HG03025 (cell line): Measurements from ENCODE around the gene KRT79.
"Not testable (repeated sequence)": the region's sequence is repeated elsewhere in the genome, so short reads cannot be mapped to it uniquely, and the experiment has no call there.

Experiments used
- ATAC-seq: cut with Tn5 transposase; IDR thresholded peaks from one replicate; pipeline ENCODE4 v1.9.1; 2021; ENCODE audit warnings: mild to moderate bottlenecking, moderate library complexity; ENCODE audit not compliant: unreplicated experiment, low FRiP score

The KRT79 gene

DNA sequence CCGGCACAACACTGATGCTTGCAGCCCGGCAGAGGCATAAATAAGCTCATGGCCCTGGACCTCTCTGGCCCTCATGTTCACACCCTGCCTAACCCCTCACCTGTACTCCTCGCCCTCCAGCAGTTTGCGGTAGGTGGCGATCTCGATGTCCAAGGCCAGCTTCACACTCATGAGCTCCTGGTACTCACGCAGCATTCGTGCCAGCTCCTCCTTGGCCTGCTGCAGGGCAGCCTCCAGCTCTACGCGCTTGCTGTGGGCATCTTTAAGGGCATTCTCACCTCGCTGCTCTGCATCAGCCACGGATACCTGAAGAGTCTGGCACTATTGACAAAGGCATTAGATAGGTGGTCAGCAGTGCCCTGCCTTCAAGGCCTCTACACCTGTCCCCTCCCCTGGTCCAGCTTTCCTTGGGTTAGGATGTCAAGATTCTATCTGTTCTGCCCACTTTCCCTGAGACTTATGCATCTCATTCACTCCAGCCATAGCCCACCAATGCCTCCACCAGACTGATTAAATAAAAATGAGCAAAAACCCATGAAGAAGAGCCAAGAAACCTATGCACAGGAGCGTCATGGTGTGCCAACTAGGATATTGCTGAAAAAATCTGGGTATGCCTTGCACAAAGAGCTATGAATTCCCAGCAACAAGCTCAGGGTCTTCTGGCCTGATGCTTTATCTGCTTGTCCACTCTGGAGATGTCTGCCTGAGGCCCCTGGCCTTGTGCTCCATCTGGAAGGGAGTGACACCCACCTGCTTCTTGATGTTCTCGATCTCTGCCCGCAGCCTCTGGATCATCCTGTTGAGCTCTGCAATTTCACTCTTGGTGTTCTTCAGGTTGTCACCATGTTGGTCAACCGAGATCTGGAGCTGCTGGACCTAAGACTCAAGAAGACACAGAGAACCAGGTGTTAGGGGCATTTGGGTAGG is 26.3 kb downstream of the KRT79 start:
- no peak for ATAC-seq

DNA sequence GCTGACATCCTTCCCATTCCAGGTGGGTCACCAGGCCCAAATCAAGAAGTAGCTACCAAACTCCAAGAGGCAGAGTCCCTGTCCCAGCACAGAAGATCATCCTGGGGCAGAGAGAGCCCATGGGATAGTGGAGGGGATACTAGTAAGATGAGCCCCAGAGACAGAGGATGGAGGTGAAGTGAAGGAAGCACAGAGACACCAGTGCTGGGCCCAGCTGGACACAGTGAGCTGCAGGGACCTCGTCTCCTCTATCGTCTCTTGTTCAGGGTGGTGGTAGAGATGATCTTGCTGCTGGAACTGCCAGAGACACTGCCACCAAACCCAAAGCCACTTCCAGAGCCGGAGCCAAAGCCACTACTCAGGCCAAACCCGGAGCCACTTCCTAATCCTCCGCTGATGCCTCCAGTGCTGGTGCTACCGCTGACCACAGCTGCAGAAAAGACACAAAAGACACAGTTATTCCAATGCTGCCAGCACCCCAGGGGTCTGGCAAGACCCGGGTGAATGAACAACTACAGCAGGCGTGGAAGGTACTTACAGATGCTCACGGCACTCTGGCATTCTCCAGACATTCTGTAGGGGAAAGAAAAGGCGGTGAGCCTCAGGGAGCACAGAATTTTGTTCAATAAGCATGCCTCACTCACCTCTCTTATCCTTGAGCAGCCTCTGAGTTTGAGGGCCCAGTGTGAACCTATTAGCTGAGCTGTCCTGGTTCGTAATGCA is 27.1 kb downstream of the KRT79 start:
- ATAC-seq: no peak

DNA sequence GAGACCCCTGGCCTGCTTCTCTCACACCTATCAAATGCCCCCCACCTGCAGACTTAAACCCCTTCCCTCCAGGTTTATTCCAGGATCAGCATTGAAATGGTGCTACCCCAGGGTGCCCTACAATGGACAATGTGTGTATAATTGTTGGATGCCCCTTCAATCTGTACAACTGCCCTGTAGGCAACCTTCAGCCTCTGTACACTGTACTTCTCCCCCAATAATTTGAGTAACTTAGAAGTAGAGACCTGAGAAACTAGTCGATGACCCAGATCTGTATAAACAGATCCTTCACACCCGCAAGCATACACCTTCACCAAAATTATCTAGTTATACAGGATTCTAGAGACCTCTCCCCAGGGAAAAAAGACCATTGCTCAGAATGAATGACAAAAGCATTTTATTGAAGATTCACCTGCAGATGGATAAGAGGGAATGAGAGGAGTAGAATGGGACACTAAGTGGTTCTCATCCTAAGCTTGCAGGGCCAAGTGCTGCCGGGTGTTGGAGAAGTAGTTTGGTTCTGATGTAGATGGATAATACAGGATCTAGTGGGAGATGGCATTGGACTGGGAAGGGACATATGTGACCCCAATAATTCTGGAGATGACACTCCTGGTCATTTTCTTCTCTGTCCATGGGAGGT is 27.8 kb downstream of the KRT79 start:
- no peak for ATAC-seq

DNA sequence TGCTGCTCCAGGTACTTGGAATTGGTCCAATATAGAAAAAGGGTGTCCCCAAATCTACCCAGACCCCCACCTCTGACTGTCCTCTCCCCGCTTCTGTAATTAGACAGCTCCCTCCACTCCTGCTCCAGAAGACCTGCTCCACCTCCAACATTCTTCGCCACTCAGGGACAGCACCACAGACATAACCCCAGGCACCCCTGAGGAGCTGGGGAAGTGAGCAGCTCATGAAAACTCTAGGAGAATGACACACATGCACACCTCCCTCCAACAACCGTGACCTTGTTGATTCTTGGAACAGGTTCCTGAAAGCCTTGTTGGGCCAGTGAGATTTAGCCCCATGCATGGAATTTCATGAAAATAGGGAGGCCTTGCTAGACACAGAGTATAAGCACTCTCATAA is 28.4 kb downstream of the KRT79 start:
- ATAC-seq: no peak

DNA sequence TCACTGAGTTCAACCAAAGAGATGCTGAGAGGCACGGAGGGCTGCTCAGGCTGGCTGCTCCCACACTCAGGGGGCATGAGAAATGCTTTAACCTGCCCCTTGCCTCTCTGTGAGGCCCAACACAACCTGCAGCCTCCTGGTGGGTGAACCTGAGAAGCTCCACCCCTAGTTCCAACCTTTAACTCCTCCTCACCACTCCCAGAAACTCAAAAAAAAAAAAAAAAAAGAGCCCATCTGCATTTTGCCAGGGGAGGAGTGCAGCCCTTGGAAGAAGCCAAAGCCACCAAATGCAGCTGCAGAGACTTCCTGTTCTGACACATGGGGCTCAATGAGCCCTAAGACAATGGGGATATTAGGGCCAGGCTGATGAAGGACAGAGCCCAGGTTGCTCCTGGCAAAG is 29.1 kb downstream of the KRT79 start:
- no peak for ATAC-seq

DNA sequence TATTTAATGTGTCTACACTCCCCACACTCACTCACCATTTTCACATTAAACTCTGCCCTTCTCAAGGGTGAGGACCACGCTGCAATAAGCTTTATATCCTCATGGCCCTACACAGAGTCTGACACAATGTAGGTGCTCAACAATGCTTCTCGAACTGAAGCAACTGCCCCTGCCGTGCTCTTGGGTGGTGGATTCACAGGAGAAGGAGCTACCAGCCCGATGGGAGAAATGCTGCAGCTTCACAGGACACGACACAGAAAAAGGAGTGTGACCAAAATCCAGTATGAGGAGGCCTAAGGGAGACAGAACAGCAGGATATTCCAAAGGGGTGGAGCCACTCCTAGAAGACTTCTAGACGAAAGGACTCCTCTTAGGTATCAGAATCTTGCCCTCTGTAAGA is 31.7 kb downstream of the KRT79 start:
- no peak for ATAC-seq

DNA sequence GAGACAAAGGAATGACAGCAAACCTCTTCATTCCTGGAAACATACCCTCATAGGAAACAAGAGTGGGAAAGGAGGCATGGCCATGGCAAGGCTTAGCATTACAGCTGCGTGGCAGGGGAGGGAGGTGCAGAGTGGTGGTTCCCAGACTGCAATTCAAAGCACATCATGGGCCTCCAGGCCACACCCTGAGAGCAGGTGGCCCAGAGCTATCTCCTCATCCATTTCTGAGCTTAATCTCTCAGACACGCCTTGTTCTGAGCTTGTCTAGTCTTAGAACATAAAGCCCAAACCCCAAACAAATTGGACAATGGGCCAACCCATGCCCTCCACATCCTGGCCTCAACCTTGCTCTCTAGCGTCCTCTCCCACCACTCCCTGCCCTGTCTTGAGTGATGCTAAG is 32.3 kb downstream of the KRT79 start:
- no peak for ATAC-seq

DNA sequence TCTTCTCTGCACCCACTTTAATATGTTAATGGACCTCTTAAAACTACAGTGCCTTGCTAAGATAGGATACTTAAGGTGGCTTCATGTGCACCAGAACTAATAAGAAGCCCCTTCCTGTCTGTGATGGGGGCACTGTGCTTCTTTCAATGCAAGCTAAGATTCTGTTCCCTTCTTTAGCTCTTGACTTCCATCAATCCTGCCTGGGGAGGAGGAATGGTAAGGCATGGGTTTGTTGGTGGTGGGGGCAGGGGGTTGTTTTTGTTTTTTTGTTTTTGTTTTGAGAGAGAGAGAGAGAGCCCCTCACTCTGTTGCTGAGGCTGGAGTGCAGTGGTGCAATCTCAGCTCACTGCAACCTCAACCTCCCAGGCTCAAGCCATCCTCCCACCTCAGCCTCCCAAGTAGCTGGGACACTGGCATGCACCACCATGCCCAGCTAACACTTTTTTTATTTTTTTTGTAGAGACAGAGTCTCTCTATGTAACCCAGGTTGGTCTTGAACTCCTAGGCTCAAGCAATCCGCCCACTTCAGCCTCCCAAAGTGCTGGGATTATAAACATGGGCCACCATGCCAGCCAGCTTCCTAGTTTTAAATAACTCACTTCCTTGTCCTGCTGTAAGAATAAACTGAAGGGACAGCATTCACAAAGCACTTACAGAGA is 33.7 kb downstream of the KRT79 start:
- ATAC-seq: no peak

DNA sequence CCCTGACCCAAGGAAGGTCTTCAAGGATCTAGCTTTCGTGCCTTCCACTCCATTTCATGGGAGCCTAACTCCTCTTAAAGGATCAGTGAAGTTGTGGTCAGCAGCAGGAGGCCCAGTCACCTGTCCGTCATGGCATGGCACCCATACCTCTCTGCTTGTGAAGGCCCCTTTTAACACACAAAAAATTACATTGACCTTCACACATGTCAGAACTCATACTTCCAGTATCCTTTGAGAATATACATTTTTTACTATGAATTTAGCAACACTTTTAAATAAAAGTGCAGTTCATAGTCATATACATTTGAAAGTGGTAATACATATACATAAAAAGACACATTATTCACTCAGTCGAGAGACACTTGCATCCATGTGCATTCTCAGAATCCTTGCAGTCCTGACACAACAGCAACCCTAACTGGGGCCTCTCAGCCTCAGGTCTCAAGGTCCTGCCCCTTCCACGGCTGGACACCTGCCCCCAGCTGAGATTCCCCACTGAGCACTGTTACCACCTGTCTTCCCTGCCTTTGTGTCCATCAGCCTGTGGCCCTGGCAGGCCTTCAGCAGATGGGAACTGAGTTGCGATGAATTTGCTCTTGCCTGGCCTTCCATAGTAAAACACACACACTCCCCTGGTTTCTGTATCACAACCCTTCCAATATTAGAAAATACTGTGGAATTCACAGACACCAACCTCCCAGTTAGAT is 34.5 kb downstream of the KRT79 start:
- ATAC-seq: no peak

DNA sequence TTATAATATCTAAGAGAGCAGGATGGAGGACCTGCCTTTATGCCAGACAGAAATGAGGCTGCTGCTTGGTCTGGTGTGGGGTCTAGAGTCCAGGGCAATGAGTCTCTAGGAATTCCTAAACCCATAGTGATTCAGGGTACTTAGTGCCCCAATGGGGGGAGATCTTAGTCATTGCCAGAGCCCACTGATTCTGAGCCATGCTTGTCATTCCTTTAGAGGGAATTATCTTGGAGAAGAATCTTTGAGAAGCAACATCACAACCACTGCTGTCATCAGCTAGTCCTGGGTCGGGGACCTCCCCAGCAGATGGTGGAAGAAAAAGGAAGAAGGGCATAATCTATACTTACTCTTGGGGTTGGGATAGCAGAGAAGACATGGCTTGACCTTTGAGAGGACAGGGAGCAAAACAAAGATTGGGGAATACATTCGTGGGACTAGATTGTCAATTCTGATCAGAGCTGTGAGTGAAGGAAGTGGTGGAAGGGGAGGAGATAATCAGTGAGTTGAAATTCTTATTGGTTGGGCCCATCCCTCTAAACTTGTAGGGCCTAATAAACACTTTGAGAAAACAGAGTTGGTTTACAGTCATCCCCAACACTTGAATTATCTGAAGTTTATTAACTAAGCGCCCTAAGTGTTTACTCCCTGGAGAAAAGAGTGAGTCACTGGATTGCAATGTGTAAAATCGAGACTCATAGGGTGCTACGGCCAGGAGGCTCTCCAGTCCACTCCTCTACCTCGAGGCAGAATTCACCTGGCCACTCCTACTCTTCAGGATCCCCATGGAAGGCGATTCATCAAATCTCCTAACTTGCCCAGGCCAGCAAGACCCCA is 35.2 kb downstream of the KRT79 start:
- no peak for ATAC-seq

DNA sequence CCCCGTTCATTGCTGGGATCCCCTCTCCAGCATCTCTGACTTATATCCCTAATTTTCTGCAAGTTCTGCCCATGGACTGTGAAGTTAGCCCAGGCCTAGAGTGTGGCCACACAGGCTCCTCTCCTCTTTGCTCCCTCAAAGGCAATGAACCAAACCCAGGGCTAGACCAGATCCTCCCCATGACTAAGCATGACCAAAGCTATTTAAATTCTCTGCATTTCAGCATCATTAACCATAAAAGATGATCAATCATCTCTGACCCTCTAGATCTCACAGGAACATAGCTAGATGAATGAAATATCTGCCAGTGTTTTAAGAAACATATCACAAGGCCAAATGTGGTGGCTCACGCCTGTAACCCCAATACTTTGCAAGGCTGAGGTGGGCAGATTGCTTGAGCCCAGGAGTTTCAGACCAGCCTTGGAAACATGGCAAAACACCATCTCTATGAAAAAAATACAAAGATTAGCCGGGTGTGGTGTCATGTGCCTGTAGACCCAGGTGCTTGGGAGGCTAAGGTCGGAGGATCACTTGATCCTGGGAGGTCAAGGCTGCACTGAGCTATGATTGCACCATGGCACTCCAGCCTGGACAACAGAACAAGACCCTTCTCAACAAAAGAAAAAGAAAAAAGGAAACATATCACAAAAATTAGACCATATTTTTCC is 36.0 kb downstream of the KRT79 start:
- ATAC-seq: no peak

DNA sequence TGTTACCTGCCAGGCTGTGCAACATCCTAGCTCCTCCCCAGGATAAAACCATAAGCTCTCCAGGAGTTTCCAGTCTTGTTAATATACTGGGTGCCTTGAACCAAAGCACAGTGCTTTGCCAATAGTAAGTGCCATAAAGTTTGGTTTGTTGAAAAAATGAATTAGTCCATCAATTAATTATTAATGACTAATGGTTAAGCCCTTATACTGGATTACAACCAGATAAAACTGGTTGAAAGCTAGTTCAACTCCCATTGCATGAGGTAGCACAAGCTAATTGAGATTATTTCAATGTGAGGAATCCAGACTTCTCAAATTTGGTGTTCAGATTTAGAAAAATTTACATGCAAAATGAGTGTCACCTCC is 36.6 kb downstream of the KRT79 start:
- ATAC-seq: no peak

DNA sequence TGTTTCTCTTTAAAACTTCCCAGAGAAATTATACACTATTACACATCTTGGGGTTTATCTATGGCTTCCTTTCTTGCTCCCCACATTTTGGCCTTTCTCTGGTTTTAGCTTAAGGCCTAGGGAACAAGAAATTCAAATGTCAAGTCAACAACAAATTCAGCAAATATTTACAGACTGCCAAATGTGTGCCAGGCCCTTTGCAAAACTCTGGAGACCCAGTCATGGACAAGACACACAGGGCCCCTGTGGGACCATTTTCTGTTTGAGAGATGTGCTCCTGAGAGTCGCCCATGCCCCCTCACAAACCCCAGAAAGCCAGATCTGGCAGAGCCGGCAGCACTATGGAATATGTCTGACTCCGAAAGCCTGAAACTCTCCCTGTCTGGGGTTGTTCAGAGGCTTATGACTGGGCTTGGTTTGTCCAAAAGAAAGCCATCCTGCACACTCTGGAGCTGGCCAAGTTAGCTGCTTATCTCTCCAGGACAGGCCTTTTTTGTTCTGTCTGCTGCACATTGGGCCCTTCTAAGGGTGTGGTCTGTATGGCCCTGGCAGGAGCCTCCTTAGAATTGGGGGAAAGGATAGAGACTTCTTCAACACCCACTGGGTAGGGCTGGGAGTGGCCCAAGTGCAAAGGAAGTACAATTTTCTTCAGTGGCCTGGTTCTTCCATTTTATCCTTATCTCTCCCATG is 37.1 kb downstream of the KRT79 start:
- no peak for ATAC-seq

DNA sequence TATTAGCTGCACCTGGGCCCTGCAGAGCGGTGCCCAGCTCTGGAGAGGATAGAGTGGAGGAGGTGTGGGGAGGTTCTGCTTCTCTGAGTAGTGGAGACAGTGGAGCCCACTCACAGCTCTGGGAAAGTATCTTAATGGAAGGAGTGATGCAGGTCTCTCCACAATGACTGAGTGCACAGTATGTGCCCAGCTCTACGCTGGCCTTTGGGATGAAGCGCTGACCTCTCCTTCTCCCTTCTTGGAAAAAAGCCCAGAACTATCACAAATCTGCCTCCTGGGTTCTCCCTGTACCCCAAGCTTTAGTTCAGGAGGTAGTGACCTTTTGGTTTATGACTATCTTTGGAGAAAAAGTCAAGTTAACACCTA is 37.7 kb downstream of the KRT79 start:
- no peak for ATAC-seq

DNA sequence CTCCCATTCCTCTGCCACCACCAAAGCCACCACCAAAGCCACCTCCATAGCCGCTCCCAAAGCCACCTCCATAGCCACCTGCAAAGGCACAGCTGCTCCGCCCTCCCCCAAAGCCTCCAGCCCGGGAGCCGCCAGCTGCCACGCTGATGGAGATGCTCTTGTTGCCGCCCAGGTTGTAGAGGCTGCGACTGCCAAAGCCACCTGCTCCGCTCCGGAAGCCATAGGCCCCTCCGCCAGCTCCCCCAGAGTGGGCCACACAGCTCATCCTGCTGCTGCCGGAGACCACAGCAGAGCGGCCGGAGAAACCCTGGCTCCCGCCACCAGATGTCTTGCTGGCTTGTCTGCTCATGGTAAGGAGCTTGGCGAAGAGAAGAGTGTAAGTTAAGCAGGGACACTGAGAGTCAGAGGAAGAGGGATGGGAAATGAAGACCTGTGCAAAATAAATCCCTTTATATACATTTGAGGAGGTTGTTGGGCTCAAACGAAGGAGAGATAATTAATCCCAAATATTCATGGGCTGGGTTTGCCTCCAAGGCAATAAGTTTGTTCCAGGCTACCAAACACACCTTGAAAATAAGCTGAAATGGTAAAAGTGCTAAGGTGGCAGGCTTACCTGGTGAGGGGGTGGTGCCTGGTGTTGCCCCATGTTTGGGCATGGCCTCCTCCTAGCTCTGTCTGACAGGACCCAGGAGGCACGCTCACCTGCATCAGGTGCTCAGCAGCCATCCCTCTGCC is 38.2 kb downstream of the KRT79 start, which contains the start of gene KRT3:
Gene KRT3 (minus strand): TSS at position 424 of the 735 bp plus-strand sequence. CDS start 75 bp downstream, at position 349.
- no peak for ATAC-seq

DNA sequence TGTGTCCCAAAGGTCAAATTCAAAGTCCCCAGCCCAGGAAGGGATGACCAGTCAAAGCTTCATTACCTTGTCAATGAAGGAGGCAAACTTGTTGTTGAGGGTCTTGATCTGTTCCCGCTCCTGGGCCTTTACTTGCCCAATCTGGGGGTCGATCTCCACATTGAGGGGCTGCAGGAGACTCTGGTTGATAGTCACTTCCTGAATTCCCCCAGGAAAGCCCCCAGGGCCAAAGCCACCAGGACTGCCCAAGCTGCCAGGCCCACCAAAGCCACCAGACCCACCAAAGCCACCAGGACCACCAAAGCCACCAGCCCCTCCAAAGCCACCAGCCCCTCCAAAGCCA is 38.8 kb downstream of the KRT79 start:
- not testable (repeated sequence) for ATAC-seq

DNA sequence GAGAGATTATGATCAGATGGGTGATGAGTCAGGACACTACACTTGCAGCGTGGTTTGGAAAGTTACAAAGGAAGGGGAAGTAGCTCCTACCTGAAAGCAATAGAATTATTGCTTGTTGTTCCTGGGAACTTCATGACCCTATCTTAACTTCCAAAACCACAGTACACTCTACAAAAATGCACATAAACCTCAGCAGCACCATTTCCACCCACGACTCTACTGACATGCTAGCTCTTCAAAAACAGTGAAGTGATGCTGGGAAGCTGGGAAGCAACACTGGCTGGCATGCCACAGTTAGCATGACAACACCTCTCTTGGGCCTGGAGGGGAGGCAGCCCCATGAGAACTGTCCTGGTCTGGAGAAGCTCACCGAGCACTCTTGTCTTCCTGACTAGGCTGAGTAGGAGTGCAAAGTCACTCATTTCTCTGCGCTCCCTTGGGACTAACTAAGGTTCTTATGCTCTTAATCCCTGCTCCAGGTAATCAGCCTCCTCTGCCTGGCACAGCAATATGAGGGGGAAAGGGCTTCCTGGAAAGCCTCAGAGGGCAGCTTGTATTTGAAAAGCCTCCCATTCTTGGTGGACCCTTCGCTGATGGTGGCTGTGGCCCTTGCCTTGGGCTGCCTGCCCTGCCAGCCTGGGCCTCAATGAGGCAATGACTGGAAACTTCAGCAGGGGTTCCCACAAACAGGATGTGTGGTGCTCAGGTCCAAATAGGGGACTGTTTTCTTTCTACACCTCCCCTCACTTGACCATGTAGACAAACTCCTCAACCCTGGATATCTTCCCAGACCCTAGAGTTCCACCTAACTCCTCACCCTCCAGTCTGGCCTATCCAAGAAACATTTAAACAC is 39.4 kb downstream of the KRT79 start:
- ATAC-seq: no peak
